Measurements from ENCODE around the gene SMARCA1.

The SMARCA1 gene

DNA sequence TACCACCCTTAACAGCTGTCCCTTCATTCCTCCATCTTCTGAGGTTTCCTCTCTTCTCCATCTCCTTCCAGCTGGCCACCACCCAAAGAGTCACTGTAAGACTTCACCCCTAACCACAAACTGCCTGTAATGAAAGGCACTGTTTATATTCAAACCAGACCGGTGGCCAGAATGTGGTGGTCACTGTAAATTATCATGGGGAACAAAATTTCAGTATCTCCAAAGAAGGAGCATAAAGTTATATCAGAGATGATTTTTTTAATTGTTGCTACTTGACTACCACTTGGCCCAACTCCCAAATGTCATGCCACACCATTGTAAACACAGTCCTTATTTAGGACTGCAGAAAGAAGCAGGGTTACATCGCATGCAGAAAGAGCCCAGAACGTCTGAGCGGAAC lies 44.8 kb downstream of the SMARCA1 start:
- H3K4me1 ChIP-seq: no peaks in the 10 kb centered on the region
- TF ChIP-seq, protein P1, sequence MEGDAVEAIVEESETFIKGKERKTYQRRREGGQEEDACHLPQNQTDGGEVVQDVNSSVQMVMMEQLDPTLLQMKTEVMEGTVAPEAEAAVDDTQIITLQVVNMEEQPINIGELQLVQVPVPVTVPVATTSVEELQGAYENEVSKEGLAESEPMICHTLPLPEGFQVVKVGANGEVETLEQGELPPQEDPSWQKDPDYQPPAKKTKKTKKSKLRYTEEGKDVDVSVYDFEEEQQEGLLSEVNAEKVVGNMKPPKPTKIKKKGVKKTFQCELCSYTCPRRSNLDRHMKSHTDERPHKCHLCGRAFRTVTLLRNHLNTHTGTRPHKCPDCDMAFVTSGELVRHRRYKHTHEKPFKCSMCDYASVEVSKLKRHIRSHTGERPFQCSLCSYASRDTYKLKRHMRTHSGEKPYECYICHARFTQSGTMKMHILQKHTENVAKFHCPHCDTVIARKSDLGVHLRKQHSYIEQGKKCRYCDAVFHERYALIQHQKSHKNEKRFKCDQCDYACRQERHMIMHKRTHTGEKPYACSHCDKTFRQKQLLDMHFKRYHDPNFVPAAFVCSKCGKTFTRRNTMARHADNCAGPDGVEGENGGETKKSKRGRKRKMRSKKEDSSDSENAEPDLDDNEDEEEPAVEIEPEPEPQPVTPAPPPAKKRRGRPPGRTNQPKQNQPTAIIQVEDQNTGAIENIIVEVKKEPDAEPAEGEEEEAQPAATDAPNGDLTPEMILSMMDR (IDR thresholded peaks at IDR 0.05): no peak
- DNase-seq: no peak
- H3K27me3 ChIP-seq: no peaks in the 10 kb centered on the region
- H3K9me3 ChIP-seq: no peaks in the 10 kb centered on the region
- no peak overlapping the region for H3K27ac ChIP-seq
- no peak overlapping the region for H3K4me3 ChIP-seq
- intact Hi-C loops (cut with DNase I; ENCODE audit: low total_unique reads): no loop called here
- peaks cover 0 to 4% (median 0%) of the 10 kb centered on the region in 3 donors for H3K36me3 ChIP-seq

DNA sequence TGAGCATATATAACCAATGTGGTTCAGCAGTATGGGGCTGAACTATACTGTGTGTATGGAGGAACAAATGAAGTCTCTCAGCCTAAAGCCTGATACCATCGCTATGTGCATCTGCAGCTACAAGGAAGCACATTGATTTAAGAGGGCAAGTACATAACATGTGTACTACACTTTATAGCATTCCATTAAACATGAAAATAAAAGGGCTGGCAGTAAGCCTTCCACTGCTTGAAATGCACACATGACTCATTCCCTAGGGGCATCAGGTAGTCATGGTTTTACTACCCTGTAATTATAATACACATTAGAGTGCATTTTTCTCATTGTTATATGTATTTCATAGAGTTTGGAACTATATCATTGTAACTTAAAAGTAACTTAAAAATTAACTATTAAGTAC lies 51.2 kb downstream of the SMARCA1 start:
- no peaks in the 10 kb centered on the region for H3K4me1 ChIP-seq
- TF ChIP-seq, protein P1 (IDR thresholded peaks at IDR 0.05): no peak
- H3K27me3 ChIP-seq: no peaks in the 10 kb centered on the region
- peaks cover 0 to 9% (median 0%) of the 10 kb centered on the region in 3 donors for H3K36me3 ChIP-seq
- intact Hi-C loops (cut with DNase I; ENCODE audit: low total_unique reads): no loop called here
- no peak overlapping the region for H3K4me3 ChIP-seq
- no peak for DNase-seq
- no peak overlapping the region for H3K27ac ChIP-seq
- H3K9me3 ChIP-seq: no peaks in the 10 kb centered on the region

DNA sequence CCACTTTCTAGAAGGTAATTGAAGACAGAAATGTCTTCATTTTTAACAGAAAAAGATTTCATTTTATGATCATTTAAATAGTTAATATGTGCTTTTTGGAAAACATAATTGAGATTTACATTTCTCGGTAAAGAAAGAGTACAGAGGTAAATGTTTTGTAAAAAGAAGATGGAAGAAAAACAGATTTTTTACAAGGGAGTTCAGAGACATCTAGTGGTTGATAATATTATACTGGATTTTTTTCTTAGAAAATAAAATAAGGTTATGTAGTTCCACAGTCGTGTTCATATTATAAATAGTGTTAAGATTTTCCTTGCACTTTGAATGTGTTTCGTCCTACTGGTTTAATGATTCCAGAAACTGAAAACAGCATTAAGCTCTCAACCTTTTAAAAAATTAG lies 60.6 kb downstream of the SMARCA1 start:
- TF ChIP-seq, protein P1 (IDR thresholded peaks at IDR 0.05): no peak
- intact Hi-C loops (cut with DNase I; ENCODE audit: low total_unique reads): no loop called here
- no peak for DNase-seq

DNA sequence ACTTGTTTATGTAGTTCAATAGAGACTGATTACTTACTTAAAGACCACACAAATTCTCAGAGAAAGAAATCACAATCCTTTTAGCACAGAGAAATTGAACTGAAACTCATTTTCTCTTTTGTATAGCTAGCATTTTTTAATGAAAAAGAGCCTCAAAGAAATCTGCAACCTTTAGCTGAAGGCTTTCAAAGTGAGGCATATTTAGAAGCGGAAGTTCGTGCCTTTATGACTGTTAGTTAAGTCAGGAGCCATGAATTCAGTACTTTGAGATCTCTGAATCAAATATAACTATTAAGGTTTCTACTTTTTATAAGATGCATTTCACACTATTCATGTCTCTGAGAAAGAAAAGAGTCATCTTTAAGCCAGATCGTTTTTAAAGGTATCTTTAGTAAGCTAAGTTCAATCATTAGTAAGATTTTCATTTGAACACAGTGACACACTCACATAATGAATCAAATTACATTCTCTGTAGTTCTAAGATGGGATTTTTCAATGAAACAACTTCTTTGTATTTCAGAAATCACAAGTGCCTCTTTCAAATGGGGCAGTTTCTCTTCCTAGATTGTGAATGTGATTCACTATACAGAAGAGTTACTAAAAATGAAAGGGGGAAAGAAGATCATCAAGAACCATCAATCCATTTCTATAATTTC lies 61.4 kb downstream of the SMARCA1 start:
- Histone ChIP-seq H3K27ac (no peak overlapping the region), H3K4me1 (no peaks in the 10 kb centered on the region), H3K27me3 (no peaks in the 10 kb centered on the region), H3K4me3 (no peak overlapping the region), H3K36me3 (peaks cover 0 to 10% (median 0%) of the 10 kb centered on the region in 3 donors), H3K9me3 (no peaks in the 10 kb centered on the region)
- intact Hi-C loops (cut with DNase I; ENCODE audit: low total_unique reads): no loop called here
- DNase-seq: no peak
- TF ChIP-seq, protein P1 (IDR thresholded peaks at IDR 0.05): no peak

More for the DNA sequence above, 60.6 kb downstream of the SMARCA1 start:
- no peak overlapping the region for H3K27ac ChIP-seq
- no peaks in the 10 kb centered on the region for H3K27me3 ChIP-seq
- no peak overlapping the region for H3K4me3 ChIP-seq
- H3K9me3 ChIP-seq: no peaks in the 10 kb centered on the region
- H3K36me3 ChIP-seq: peaks cover 0 to 10% (median 0%) of the 10 kb centered on the region in 3 donors
- H3K4me1 ChIP-seq: no peaks in the 10 kb centered on the region

DNA sequence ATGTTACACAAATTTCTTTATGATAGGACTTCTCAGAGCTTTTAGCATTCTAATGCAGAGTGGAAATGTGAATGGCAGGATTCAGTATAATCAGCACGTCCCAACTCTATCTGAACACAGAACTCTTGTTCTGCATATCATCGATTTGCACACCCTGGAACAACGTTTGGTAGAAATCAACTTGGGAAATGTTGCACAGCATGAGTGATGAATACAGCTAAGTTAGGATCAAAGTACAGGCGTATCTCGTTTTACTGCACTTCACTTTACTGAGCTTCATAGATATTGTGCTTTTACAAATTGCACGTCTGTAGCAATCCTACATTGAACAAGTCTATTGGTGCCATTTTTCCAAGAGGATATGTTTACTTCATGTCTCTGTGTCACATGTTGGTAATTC lies 70.8 kb downstream of the SMARCA1 start:
- TF ChIP-seq, protein P1 (IDR thresholded peaks at IDR 0.05): no peak
- Histone ChIP-seq H3K27ac (no peak overlapping the region), H3K4me1 (no peaks in the 10 kb centered on the region), H3K9me3 (no peaks in the 10 kb centered on the region), H3K4me3 (no peak overlapping the region), H3K27me3 (no peaks in the 10 kb centered on the region), H3K36me3 (no peaks in the 10 kb centered on the region)
- intact Hi-C loops (cut with DNase I; ENCODE audit: low total_unique reads): no loop called here
- no peak for DNase-seq

DNA sequence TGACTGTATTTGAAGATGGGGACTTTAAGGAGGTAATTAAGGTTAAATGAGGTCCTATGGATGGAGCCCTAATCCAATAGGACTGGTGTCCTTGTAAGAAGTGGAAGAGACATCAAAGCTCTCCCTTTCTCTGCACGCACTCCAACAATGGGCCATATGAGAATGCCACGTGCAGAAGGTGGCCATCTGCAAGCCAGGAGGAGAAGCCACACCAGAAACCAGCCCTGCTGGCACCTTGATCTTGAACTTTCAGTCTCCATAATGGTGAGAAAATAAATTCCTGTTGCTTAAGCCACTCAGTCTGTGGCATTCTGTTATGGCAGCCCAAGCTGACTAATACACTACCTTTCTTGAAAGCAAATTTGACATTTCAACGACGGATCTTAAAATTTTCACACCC lies 73.2 kb downstream of the SMARCA1 start:
- intact Hi-C loops (cut with DNase I; ENCODE audit: low total_unique reads): no loop called here
- TF ChIP-seq, protein P1 (IDR thresholded peaks at IDR 0.05): no peak

More for the DNA sequence above, 73.2 kb downstream of the SMARCA1 start:
- Histone ChIP-seq H3K4me3 (no peak overlapping the region), H3K27me3 (no peaks in the 10 kb centered on the region), H3K9me3 (no peaks in the 10 kb centered on the region), H3K36me3 (no peaks in the 10 kb centered on the region), H3K27ac (no peak overlapping the region), H3K4me1 (no peaks in the 10 kb centered on the region)
- no peak for DNase-seq
